HEK293 (cell line): ENCODE data around the gene APOE.

ENCODE experiments used
- CTCF ChIP-seq: fragments of 450-650 bp; formaldehyde crosslinking; IDR thresholded peaks from 2 replicates; pipeline ENCODE4 v1.5.1; 2016; ENCODE audit warnings: missing biosample characterization, missing genetic modification characterization
- PATZ1 ChIP-seq: fragments of 450-650 bp; formaldehyde crosslinking; IDR thresholded peaks from 2 replicates; pipeline ENCODE4 v1.5.1; 2016; ENCODE audit warnings: missing biosample characterization, missing genetic modification characterization
- ZNF121 ChIP-seq: fragments of 450-650 bp; formaldehyde crosslinking; IDR thresholded peaks from 2 replicates; pipeline ENCODE4 v1.5.1; 2016; ENCODE audit warnings: missing biosample characterization, missing genetic modification characterization
- ZNF23 ChIP-seq: fragments of 450-650 bp; formaldehyde crosslinking; IDR thresholded peaks from 2 replicates; pipeline ENCODE4 v1.5.1; 2016; ENCODE audit warnings: missing biosample characterization, missing genetic modification characterization, borderline replicate concordance
- ZNF239 ChIP-seq: fragments of 450-650 bp; formaldehyde crosslinking; IDR thresholded peaks from 2 replicates; pipeline ENCODE4 v1.5.1; 2016; ENCODE audit warnings: missing biosample characterization, missing genetic modification characterization
- ZNF561 ChIP-seq: fragments of 450-650 bp; IDR thresholded peaks from 2 replicates; pipeline ENCODE4 v1.5.1; 2018; ENCODE audit warnings: missing biosample characterization, missing genetic modification characterization, borderline replicate concordance
- ZSCAN30 ChIP-seq: fragments of 450-650 bp; IDR thresholded peaks from 2 replicates; pipeline ENCODE4 v1.5.1; 2018; ENCODE audit warnings: missing biosample characterization, mild to moderate bottlenecking, missing genetic modification characterization, moderate library complexity

GRCh38 chr19:44876930-44877535 is 28.6 kb upstream of the APOE start:
- TF ChIP-seq CTCF (tag by site-specific recombination) (no peak), ZNF561 (no peak), PATZ1 (tag by site-specific recombination) (no peak), ZNF121 (no peak), ZSCAN30 (tag by site-specific recombination) (no peak), ZNF23 (tag by site-specific recombination) (no peak), ZNF239 (tag by site-specific recombination) (no peak)
